Mesenchymal stem cell (in vitro differentiated cells and primary cell): ENCODE results near the gene THOC6.
A peak's percentile ranks its signal among the peaks of the same experiment; 100 is the strongest.

Experiments used
- DNase-seq: peaks from one replicate; pipeline ENCODE4 v3.0.0-alpha.2; 2013
- H2AFZ ChIP-seq: one replicate; pipeline ENCODE4 v1.6.1; 2013; ENCODE audit warnings: low read depth, mild to moderate bottlenecking, control low read depth, inconsistent platforms, low read length, moderate library complexity
- H2AK5ac ChIP-seq: 2 replicates; pipeline ENCODE4 v1.6.1; 2013; ENCODE audit warnings: low read length, moderate library complexity, mild to moderate bottlenecking, inconsistent platforms; ENCODE audit not compliant: severe bottlenecking
- H2BK120ac ChIP-seq: one replicate; pipeline ENCODE4 v1.6.1; 2013; ENCODE audit warnings: low read depth, mild to moderate bottlenecking, inconsistent platforms, low read length, moderate library complexity
- H2BK12ac ChIP-seq, 2 experiments: one replicate each; pipeline ENCODE4 v1.6.1; 2013; ENCODE audit warnings: inconsistent platforms in 2 of 2, low read length in 2 of 2, mild to moderate bottlenecking in 2 of 2, moderate library complexity in 2 of 2, control low read depth in 1 of 2
- H2BK15ac ChIP-seq: one replicate; pipeline ENCODE4 v1.6.1; 2013; ENCODE audit warnings: mild to moderate bottlenecking, low read depth, inconsistent platforms; ENCODE audit not compliant: poor library complexity, severe bottlenecking
- H2BK5ac ChIP-seq: 2 replicates; pipeline ENCODE4 v1.6.1; 2013; ENCODE audit warnings: low read depth, mild to moderate bottlenecking, low read length, control low read depth, inconsistent platforms; ENCODE audit not compliant: poor library complexity, severe bottlenecking
- H3K14ac ChIP-seq, 2 experiments: one replicate each; pipeline ENCODE4 v1.6.1; 2013; ENCODE audit warnings: inconsistent platforms in 2 of 2, low read length in 2 of 2, control low read depth in 1 of 2, mild to moderate bottlenecking in 1 of 2, moderate library complexity in 1 of 2
- H3K18ac ChIP-seq, 2 experiments: one replicate each; pipeline ENCODE4 v1.6.1; 2013; ENCODE audit warnings: inconsistent platforms in 2 of 2, low read length in 2 of 2, control low read depth in 1 of 2, low read depth in 1 of 2, mild to moderate bottlenecking in 1 of 2
- H3K23ac ChIP-seq, 2 experiments: one replicate each; pipeline ENCODE4 v1.6.1; 2013; ENCODE audit warnings: inconsistent platforms in 2 of 2, low read length in 2 of 2, mild to moderate bottlenecking in 2 of 2, moderate library complexity in 2 of 2, control low read depth in 1 of 2
- H3K27ac ChIP-seq: 2 replicates; pipeline ENCODE4 v1.5.1; 2013; ENCODE audit warnings: mild to moderate bottlenecking, moderate library complexity, low read length, control low read depth, inconsistent platforms; ENCODE audit not compliant: poor library complexity, severe bottlenecking
- H3K27me3 ChIP-seq, 2 experiments: 2 replicates each; pipeline versions ENCODE4 v1.6.1 to v1.7.0; 2013; ENCODE audit warnings: low read length in 2 of 2, mild to moderate bottlenecking in 2 of 2, moderate library complexity in 2 of 2, control low read depth in 1 of 2, inconsistent platforms in 1 of 2; ENCODE audit not compliant: control insufficient read depth in 1 of 2, insufficient read depth in 1 of 2
- H3K36me3 ChIP-seq, 2 experiments: 2 replicates each; pipeline versions ENCODE4 v1.6.1 to v1.7.0; 2013; ENCODE audit warnings: low read length in 2 of 2, control low read depth in 1 of 2, inconsistent platforms in 1 of 2, low read depth in 1 of 2, mild to moderate bottlenecking in 1 of 2; ENCODE audit not compliant: insufficient read depth in 2 of 2, control insufficient read depth in 1 of 2
- H3K4ac ChIP-seq, 2 experiments: one replicate each; pipeline ENCODE4 v1.6.1; 2013; ENCODE audit warnings: inconsistent platforms in 2 of 2, low read length in 2 of 2, mild to moderate bottlenecking in 2 of 2, moderate library complexity in 2 of 2, control low read depth in 1 of 2, low read depth in 1 of 2
- H3K4me1 ChIP-seq: 2 replicates; pipeline ENCODE4 v1.6.1; 2013; ENCODE audit warnings: low read depth, low read length, control low read depth; ENCODE audit not compliant: control insufficient read depth, insufficient read depth
- H3K4me2 ChIP-seq: 2 replicates; pipeline ENCODE4 v1.6.1; 2013; ENCODE audit warnings: low read length, mild to moderate bottlenecking, inconsistent platforms; ENCODE audit not compliant: poor library complexity, severe bottlenecking
- H3K4me3 ChIP-seq, 2 experiments: 2 replicates each; pipeline versions ENCODE4 v1.5.1 to v1.7.0; 2013; ENCODE audit warnings: low read length in 2 of 2, mild to moderate bottlenecking in 2 of 2, control low read depth in 1 of 2, low read depth in 1 of 2; ENCODE audit not compliant: insufficient read depth in 1 of 2
- H3K79me1 ChIP-seq: replicated peaks from 2 replicates; pipeline ENCODE4 v1.6.1; 2013; ENCODE audit warnings: mild to moderate bottlenecking, control low read depth, low read length, inconsistent platforms; ENCODE audit not compliant: poor library complexity, severe bottlenecking
- H3K9ac ChIP-seq: 2 replicates; pipeline ENCODE4 v1.7.0; 2013; ENCODE audit warnings: mild to moderate bottlenecking, low read length, moderate library complexity
- H3K9me3 ChIP-seq: 2 replicates; pipeline ENCODE4 v1.7.0; 2013; ENCODE audit warnings: mild to moderate bottlenecking, low read length; ENCODE audit not compliant: control insufficient read depth
- H4K8ac ChIP-seq: one replicate; pipeline ENCODE4 v1.6.1; 2013; ENCODE audit warnings: inconsistent platforms, mild to moderate bottlenecking, low read length, moderate library complexity
- H4K91ac ChIP-seq: one replicate; pipeline ENCODE4 v1.6.1; 2013; ENCODE audit warnings: mild to moderate bottlenecking, low read length, inconsistent platforms
- WGBS: methylation state at CpG from one replicate; pipeline ENCODE4 v1.1.7; 2013; ENCODE audit warnings: mixed read lengths; 5-methylcytosine and 5-hydroxymethylcytosine counted together

Gene THOC6

GRCh38 chr16:2982402-2982801, 41.4 kb upstream of the THOC6 start:
- H3K27ac ChIP-seq, result no peak overlapping the region
- peaks cover 0 to 14% of the 10 kb centered on the region in 2 experiments for H3K27me3 ChIP-seq
- no peak overlapping the region for H4K8ac ChIP-seq
- no peak overlapping the region for H3K18ac ChIP-seq
- no peak overlapping the region for H3K14ac ChIP-seq
- no peak overlapping the region for H2BK12ac ChIP-seq
- no peak overlapping the region for H3K23ac ChIP-seq
- H2BK15ac ChIP-seq, result no peak overlapping the region
- H4K91ac ChIP-seq, result no peak overlapping the region
- peaks cover 29% of the 10 kb centered on the region for H3K4me1 ChIP-seq
- H2BK120ac ChIP-seq, result no peak overlapping the region
- H3K79me1 ChIP-seq, result peaks cover 18% of the 10 kb centered on the region
- no peak overlapping the region for H2BK5ac ChIP-seq
- no peaks in the 10 kb centered on the region for H3K9me3 ChIP-seq
- H2AK5ac ChIP-seq, result no peak overlapping the region
- no peak for DNase-seq
- WGBS, result 77% methylated on average over 5 of the region's 5 CpGs
- H3K4me3 ChIP-seq, result no peak overlapping the region
- H3K9ac ChIP-seq, result no peak overlapping the region
- no peak overlapping the region for H2AFZ ChIP-seq
- H3K4ac ChIP-seq, result no peak overlapping the region
- H3K4me2 ChIP-seq, result no peak overlapping the region
- peaks cover 0 to 4% of the 10 kb centered on the region in 2 experiments for H3K36me3 ChIP-seq

DNA sequence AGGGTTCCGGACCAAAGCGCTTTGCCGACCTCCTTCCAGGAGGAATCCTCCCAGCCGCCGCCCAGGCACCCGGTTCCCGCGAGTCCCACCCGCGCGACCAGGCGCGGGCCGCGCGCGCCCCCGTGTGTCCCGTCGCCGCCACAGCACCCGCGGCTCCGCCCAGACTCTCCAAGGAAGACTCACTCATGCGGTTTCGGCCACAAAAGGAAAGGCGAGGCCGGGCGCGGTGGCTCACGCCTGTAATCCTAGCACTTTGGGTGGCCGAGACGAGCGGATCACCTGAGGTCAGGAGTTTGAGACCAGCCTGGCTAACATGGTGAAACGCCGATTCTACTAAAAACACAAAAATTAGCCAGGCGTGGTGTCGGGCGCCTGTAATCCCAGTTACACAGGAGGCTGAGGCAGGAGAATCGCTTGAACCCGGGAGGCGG, 40.1 kb upstream of the THOC6 start:
- peak; percentile 71 for DNase-seq
- H3K79me1 ChIP-seq, result peaks cover 13% of the 10 kb centered on the region
- no peak overlapping the region for H2BK15ac ChIP-seq
- H3K4ac ChIP-seq, result no peak overlapping the region
- no peak overlapping the region for H4K91ac ChIP-seq
- H2BK12ac ChIP-seq, result no peak overlapping the region
- H3K4me2 ChIP-seq, result peak overlapping the region; percentile 86
- H3K27me3 ChIP-seq, result peaks cover 9 to 27% of the 10 kb centered on the region in 2 experiments
- no peak overlapping the region for H3K27ac ChIP-seq
- H3K18ac ChIP-seq, result no peak overlapping the region
- peak overlapping the region; percentile 32 for H4K8ac ChIP-seq
- no peak overlapping the region for H2BK5ac ChIP-seq
- H3K14ac ChIP-seq, result no peak overlapping the region
- peak overlapping the region; percentile 44 for H2AFZ ChIP-seq
- H3K23ac ChIP-seq, result no peak overlapping the region
- H2AK5ac ChIP-seq, result no peak overlapping the region
- no peaks in the 10 kb centered on the region for H3K36me3 ChIP-seq
- peak overlapping the region in 1 of 2 experiments; percentile 53 for H3K4me3 ChIP-seq
- H3K9ac ChIP-seq, result peak overlapping the region; percentile 59
- H3K9me3 ChIP-seq, result no peaks in the 10 kb centered on the region
- WGBS, result 14% methylated on average over 42 of the region's 42 CpGs
- peaks cover 32% of the 10 kb centered on the region for H3K4me1 ChIP-seq
- H2BK120ac ChIP-seq, result no peak overlapping the region

DNA sequence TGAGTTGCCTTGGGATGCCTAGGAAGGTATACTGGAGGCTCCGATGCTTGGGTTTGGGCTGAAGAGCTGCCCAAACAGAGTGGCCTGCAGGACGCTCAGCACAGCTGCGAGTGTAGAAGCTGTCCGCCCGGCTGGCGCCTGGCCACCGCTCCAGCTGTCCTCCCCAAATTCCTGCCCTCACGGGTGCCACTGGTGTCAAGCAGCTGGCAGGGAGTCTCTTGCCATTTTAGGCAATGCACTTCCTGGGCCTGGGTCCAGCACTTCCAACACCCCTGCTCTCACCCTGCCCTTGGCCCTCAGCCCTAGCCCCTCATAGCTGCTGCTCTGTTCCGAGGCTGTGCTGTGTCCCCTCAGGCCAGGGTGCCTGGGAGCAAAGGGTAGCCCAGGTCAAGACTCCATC, 38.4 kb upstream of the THOC6 start:
- peaks cover 26 to 44% of the 10 kb centered on the region in 2 experiments for H3K27me3 ChIP-seq
- H2BK5ac ChIP-seq, result no peak overlapping the region
- H2BK15ac ChIP-seq, result no peak overlapping the region
- no peak overlapping the region for H3K4ac ChIP-seq
- H3K14ac ChIP-seq, result no peak overlapping the region
- no peak overlapping the region for H2BK120ac ChIP-seq
- H3K4me2 ChIP-seq, result no peak overlapping the region
- H3K4me3 ChIP-seq, result no peak overlapping the region
- DNase-seq, result no peak
- H4K91ac ChIP-seq, result no peak overlapping the region
- H3K36me3 ChIP-seq, result no peaks in the 10 kb centered on the region
- H3K4me1 ChIP-seq, result peaks cover 22% of the 10 kb centered on the region
- H3K18ac ChIP-seq, result no peak overlapping the region
- H3K9me3 ChIP-seq, result no peaks in the 10 kb centered on the region
- no peak overlapping the region for H3K23ac ChIP-seq
- no peak overlapping the region for H2BK12ac ChIP-seq
- no peak overlapping the region for H3K27ac ChIP-seq
- no peak overlapping the region for H2AK5ac ChIP-seq
- no peak overlapping the region for H3K9ac ChIP-seq
- 91% methylated on average over 9 of the region's 9 CpGs for WGBS
- H2AFZ ChIP-seq, result no peak overlapping the region
- H4K8ac ChIP-seq, result no peak overlapping the region
- H3K79me1 ChIP-seq, result peaks cover 4% of the 10 kb centered on the region

- Histone ChIP-seq H4K91ac (no peak overlapping the region), H3K36me3 (no peaks in the 10 kb centered on the region), H4K8ac (no peak overlapping the region), H2BK15ac (no peak overlapping the region), H3K4me2 (no peak overlapping the region), H2AFZ (no peak overlapping the region), H3K18ac (no peak overlapping the region), H3K27ac (no peak overlapping the region), H3K4ac (no peak overlapping the region), H3K9ac (no peak overlapping the region), H3K4me1 (peaks cover 19% of the 10 kb centered on the region), H3K14ac (no peak overlapping the region), H3K4me3 (no peak overlapping the region), H3K79me1 (no peaks in the 10 kb centered on the region), H2AK5ac (no peak overlapping the region), H2BK12ac (no peak overlapping the region), H3K9me3 (no peaks in the 10 kb centered on the region), H2BK5ac (no peak overlapping the region), H2BK120ac (no peak overlapping the region), H3K27me3 (peaks cover 31 to 48% of the 10 kb centered on the region in 2 experiments), H3K23ac (no peak overlapping the region)
- no peak for DNase-seq
- WGBS, result 86% methylated on average over 15 of the region's 15 CpGs
Measured at GRCh38 chr16:2985893-2986355, 37.9 kb upstream of the THOC6 start.
